ENCODE results near the gene IGFL4. TPM values are rescaled to one million over a fixed set of nuclear protein-coding genes. Genes with fewer than 3 reads are reported as not detected.

Gene IGFL4
- total and polyA plus RNA-seq, 9 of the 15 experiments (the other 6 are each of a cell fraction or from before 2014, with no cell fraction given) = not detected

GRCh38 chr19:46009530-46010510 lies 31.0 kb downstream of the IGFL4 start (continued):
- TF ChIP-seq, protein P1, sequence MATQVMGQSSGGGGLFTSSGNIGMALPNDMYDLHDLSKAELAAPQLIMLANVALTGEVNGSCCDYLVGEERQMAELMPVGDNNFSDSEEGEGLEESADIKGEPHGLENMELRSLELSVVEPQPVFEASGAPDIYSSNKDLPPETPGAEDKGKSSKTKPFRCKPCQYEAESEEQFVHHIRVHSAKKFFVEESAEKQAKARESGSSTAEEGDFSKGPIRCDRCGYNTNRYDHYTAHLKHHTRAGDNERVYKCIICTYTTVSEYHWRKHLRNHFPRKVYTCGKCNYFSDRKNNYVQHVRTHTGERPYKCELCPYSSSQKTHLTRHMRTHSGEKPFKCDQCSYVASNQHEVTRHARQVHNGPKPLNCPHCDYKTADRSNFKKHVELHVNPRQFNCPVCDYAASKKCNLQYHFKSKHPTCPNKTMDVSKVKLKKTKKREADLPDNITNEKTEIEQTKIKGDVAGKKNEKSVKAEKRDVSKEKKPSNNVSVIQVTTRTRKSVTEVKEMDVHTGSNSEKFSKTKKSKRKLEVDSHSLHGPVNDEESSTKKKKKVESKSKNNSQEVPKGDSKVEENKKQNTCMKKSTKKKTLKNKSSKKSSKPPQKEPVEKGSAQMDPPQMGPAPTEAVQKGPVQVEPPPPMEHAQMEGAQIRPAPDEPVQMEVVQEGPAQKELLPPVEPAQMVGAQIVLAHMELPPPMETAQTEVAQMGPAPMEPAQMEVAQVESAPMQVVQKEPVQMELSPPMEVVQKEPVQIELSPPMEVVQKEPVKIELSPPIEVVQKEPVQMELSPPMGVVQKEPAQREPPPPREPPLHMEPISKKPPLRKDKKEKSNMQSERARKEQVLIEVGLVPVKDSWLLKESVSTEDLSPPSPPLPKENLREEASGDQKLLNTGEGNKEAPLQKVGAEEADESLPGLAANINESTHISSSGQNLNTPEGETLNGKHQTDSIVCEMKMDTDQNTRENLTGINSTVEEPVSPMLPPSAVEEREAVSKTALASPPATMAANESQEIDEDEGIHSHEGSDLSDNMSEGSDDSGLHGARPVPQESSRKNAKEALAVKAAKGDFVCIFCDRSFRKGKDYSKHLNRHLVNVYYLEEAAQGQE (IDR thresholded peaks at IDR 0.05; ENCODE audit: borderline replicate concordance) = peak; percentile 34; the same call in 1 of the 2 replicates
- TF ChIP-seq, protein P1 (CRISPR knock-in tag; IDR thresholded peaks at IDR 0.05; ENCODE audit: low read depth) = no peak
- TF ChIP-seq CSDE1 (IDR thresholded peaks at IDR 0.05) (no peak), HDAC1 (IDR thresholded peaks at IDR 0.05) (0 out of 4 replicates have a peak, but pooled peaks of 1 of the 2 experiments have one; percentile 28), ZNF280B (CRISPR knock-in tag; IDR thresholded peaks at IDR 0.05) (no peak), CBFA2T3 (IDR thresholded peaks at IDR 0.05) (no peak), ZNF253 (CRISPR knock-in tag; conservative IDR thresholded peaks at IDR 0.05) (no peak), ZBTB8A (IDR thresholded peaks at IDR 0.05; ENCODE audit: partially characterized antibody) (no peak), ZNF23 (CRISPR knock-in tag; IDR thresholded peaks at IDR 0.05) (no peak), CBX3 (IDR thresholded peaks at IDR 0.05; ENCODE audit: borderline replicate concordance in 1 of 2, low read length in 2 of 2) (0 out of 3 replicates have a peak, but pooled peaks of 1 of the 2 experiments have one; percentile 21), GATA2 (CRISPR knock-in tag; IDR thresholded peaks at IDR 0.05) (no peak), SIN3A (IDR thresholded peaks at IDR 0.05; ENCODE audit: borderline replicate concordance in 2 of 2, control insufficient read depth in 1 of 2, low read depth in 2 of 2, low read length in 2 of 2) (no peak), TEAD4 (IDR thresholded peaks at IDR 0.05; ENCODE audit: low read length) (no peak), TEAD4 (CRISPR knock-in tag; IDR thresholded peaks at IDR 0.05; ENCODE audit: borderline replicate concordance) (no peak), NRF1 (conservative IDR thresholded peaks at IDR 0.05 in 1 of 2, IDR thresholded peaks at IDR 0.05 in 1 of 2) (peak; percentile 87 to 89), CHD1 (IDR thresholded peaks at IDR 0.05; ENCODE audit: low read length) (no peak), HCFC1 (IDR thresholded peaks at IDR 0.05; ENCODE audit: low read depth, low read length) (peak; percentile 20; the same call in 1 of the 2 replicates), XRCC5 (IDR thresholded peaks at IDR 0.05; ENCODE audit: low read depth, low read length) (peak; percentile 42; the same call in 1 of the 2 replicates), ZNF778 (CRISPR knock-in tag; IDR thresholded peaks at IDR 0.05) (no peak)
